Suppressor macrophage treated with lipopolysaccharide for 4 hours (primary cell): ENCODE measurements around the gene INTS6.

Source experiments
- DNase-seq: peaks from one replicate; pipeline ENCODE4 v3.0.0-alpha.2; 2020

Gene INTS6

DNA sequence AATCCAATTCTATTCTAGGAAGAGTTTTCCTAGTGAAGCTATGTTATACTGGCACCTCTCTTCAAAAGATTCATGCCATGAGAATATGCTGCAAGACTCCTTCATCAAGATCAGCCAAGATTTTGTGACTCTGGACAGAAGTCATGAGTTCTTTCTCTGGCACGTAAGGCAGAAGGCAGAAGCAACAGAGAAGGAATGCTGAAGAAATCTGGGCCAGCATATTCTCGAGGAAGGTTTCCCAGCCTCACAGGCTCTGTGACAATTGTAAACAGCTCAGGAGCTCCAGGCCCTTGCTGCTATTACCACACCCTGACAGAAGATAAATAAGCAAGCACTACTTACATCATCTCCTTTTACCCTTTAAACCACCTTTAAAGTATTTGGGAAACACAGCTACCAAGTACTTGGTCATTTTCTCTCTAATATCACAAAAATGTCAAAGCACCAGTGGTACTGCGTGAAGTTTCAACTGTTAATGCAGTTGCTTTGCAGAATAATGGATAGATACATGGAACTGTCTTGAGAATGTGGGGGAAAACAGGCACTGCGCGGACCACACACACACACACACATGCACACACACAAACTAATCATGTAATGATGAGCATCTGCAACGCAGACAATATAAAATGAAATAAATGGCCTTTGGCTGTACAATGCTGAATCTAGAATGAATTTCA, 55.4 kb downstream of the INTS6 start:
- DNase-seq: no peak

DNA sequence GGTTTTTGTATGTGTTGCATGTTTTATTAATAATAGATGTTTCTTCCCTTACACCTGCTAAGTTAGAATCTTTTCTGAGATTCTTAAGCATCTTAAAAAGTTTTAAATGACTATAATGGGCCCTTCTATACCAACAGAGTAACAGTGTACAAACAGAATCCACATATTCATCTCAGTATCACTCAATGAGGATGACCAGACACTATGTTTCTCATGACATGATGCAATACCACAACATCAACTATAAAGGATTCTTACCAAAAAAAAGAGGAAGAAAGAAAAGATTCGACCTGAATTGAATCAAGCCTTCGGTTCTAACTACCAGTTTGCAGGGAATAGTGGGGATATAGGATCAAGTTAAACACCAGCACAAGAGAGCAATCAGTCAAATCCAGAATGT, 56.5 kb downstream of the INTS6 start:
- DNase-seq: peak; percentile 67

DNA sequence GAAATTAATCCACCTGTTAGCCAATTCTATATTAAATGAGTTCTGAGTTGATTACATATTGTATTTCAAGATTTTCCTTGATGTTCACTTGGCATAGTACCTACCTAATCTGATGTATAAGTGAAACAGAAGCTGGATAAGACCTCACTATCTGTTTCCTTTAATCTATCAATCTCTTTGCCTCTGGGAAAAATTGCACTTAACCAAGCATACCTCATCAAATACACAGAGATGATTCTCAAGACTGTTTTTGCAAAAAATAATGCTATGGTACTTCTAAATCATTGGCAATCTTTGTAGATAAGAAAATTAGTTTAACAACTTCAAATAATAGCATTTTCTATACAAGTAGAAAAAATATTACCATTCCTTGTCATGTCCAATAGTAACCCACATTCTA, 58.1 kb downstream of the INTS6 start:
- no peak for DNase-seq

DNA sequence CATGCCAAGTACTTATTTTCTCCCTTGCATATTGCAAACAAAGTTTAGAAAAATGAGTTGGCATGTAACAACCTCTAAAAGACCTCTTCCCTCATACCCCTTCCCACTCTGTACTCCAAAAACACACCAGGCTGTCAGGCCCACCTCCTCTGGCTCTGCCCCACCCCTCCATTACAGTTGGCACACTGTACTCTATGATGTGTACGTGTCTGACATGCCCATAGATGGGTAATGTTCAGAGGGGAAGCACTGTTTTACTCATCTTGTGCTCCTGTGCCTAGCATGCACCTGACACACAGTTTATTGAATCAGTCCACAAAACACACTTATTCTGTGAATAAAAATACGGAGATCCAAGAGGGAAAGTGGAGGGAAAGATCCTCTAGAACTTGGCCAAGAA, 67.7 kb downstream of the INTS6 start:
- no peak for DNase-seq

DNA sequence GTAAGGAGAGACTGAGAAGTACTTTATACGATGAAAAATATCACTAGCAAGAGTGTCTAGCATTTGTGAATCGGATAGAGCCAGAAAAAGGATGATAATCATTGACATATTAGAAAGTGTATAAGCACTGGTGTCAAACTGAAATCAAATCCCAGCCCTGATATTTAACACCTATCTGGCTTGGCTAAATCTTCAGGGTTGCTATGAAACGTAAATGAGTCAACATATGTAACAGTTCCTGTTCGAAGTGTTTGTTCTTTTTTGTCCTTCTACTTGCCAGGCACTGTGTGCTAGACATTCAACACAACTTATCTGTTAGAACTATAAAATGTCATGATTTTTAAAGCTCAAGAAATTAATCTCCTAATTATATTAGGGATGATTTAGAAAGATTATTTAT, 72.6 kb downstream of the INTS6 start:
- no peak for DNase-seq

DNA sequence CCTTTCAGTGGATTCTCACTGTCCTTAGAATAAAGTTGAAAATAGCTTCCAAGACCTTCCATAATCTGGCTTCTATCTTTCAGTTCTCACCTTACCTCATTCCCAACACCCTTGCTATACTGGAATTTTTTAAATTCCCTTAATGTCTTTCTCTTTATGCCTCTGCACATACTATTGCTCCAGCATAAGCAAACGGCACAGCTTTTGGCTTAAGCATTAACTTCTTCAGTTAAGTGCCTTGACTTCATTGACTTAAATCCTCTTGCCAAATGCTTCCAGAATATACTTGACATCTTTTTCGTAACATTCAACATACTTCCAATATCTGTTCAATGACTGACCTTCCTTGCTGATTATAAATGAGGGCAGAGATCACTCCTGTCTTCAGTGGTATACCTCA, 79.4 kb downstream of the INTS6 start:
- DNase-seq: no peak

DNA sequence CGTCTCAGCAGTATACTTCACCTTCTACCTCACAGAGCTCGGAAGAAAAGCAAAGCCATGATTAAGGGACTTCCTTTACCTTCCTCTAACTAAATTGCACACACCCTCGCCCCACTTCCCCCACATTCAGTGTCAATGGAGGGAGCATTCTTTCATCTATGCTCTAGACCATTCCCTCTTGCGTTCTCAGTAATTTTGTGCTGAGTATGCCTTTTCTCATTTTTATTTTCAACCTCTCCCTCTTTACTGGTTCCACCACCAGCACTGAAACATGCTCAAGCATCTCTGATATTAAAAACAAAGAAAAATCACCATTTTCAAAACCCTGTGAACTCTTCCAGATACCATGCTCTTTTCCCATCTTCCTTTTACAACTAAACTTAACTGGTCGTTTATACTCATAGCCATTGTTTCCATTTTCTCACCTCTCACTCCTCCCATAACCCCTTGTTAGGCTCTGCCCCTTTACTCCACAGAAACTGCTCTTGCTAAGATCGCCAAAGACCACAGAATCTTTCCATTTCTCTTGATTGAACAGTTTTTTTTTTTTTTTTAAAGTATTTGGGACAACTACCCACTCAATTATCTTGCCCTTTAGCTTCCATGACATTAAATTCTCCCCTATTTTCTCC, 81.0 kb downstream of the INTS6 start:
- DNase-seq: no peak

DNA sequence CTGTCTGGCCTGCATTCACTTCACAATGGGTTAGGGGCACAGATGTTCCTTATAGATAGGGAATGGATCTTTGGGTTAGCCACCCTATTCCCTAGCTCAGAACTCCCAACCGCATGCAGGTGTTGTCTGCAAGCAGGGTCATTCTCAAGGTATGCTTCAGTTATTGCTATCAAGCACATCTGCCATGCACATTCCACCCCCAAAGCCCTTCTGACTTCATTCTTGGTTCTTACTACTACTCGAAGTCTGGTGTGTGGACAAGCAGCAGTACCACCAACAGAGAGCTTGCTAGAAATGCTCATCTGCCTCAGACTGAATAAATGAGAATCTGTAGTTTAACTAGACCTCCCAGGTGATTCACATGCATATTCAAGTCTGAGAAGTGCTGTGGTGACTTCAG, 82.0 kb downstream of the INTS6 start:
- no peak for DNase-seq

DNA sequence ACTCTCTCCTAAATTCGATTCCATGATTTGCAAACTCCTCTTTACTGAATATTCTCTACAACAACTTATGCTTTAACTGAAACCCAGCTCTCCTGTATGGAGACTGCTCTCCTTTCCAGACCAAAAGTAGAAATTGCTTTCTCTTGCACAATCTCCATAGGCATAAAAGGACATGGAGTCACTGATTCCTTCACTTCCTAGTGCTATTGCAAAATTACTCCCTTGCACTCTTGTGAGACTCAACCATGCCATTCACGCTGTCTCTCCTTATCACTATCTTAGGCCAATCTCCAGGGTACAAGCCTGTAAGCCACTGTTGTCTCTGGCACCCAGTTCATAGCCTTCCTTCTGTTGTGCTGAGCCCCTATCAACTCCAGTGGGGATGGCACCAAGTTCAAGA, 82.7 kb downstream of the INTS6 start:
- peak; percentile 55 for DNase-seq

DNA sequence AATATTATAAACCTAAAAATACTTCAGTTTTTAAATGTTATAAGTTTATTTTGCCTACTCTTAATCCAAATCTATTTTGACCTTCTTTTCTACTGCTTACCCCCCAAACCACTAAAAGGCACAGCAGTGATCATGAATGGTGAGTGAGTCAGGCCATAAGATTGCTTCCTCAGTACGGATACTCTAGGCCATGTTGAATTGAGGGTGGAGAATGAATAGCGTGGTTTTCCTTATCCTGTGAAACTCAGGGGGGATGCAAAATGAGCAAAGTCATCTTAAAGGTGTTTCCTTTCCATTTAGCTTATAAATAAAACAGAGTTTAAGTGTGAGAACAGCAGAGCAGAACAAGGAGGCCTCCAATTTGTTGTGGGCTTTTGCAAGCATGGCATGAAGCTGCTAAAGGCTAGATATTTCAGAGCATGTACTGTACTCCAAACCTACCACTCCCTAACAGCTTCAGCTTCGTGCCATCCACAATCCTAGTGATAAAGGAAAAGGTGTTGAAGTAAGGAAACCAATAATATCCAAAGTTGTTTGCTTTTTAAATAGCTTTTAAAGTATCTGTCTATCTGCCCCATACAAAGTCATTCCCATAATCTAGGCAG, 88.3 kb downstream of the INTS6 start:
- DNase-seq: no peak

DNA sequence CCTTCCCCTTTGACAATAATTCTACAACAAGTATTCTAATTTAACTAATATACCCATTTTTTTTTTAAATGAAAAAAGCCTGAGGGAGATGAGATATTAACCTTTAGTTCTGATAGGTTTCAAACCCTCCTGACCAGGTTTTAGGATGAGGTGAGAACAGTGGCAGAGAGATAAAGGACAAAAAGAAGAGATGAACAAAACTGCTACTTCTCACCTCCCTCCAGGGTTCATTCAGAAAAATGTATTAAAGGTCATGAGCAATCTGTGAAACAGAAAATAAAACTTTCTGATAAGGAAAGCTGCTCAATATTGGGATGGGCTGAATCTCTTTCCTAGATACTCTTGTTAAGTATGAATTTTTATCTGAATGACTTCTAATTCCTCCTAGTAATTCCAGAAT, 89.2 kb downstream of the INTS6 start:
- DNase-seq: no peak

DNA sequence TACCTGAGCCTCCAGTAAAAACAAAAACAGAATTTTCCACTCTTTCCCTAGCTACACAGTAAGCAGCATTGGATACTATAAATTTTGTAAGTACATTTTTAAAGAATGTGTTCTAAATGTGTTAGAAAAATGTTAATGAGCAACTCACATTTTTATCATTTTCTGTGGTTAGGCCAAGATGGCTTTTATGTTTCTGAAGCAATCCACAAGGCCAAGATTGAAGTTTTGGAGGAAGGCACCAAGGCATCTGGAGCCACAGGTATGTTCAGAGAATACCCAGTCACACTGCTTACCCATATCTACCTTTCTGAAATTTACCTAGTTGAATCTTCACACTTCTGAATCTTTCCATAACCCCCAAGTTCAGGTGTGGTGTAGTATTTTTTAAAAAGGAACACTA, 91.7 kb downstream of the INTS6 start:
- DNase-seq: no peak

DNA sequence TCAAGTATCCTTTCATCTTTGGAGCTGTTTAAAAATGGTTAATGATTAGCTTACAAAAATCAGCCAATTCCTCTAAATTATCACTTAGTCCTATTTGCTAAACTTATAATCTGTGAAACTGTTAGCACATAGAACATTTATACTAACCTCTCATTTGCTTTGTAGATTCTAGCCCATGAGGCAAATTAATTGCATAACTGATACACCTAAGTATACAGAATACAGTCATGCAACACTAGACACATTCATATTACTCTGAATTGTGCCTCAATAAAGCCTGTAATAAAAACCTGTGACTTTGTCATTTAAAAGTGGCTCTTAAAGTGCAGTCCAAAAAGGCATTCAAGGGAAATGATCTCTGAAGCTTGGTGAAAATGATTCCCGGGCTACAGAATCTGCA, 92.3 kb downstream of the INTS6 start:
- no peak for DNase-seq

DNA sequence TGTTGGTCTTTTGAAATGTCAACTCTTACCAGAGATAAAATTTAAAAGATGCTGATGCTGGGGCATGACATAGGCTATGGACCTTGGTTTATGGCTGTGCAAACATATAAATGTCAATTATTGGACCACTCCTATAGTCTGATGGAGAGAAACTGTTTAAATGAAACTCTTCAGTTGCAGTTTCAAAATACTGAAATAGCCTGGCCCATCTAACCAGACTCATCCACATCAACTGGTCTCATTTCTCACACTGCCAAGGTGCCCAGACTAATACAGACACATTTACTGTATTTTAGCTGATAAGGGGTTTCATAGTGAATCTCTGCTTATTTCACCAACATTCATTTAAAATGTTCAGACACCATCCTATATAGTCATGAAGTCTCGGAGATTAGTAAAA, 93.5 kb downstream of the INTS6 start:
- DNase-seq: no peak

DNA sequence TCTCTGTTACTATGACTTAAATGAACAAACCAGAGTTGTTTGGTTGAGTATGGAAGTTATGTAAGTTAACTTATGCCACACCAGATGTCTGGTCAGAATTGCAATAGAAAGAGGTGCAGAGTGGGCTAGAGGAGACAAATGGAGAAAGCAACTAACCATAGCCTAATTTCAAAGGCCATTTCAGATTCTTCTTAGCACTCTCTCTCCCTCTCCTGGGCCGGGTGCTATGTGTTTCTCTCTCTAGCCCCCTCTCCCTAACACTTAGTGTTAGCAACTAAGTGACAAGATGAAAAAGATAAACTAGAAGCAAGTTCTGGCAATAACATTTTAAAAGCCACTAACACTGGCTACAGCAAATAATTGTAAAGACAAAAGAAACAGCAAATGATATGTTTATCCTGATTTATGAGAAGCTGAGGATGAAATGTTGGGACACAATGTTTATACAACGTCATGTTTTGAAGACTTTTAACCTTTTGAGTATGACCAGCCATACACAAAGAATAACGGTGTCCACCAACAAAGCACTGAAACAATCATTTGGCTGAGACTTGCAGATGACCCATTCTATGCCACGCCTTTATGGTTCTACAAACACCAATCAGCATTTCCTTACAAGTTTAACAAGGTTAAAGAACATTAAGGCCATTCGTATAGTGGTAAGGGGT, 94.8 kb downstream of the INTS6 start:
- DNase-seq: no peak

DNA sequence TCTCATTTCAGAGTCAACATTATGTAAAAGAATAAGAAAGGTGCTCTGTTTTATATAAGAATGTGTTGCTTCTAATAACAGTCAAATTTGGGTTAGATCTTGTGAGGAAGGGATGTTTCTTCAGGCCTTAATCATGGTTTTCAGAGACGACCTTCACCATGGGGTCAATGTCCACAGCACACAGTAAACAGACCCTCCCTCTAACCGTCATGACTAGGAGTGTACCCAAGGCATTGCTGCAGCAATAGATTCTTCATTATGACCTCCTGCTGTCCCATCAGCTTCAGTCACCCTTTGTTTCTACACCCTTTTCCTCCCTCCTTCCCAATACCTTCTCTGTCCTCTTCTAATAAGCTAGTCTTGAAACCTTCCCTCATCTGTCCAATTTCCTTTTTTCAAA, 97.6 kb downstream of the INTS6 start:
- DNase-seq: no peak

DNA sequence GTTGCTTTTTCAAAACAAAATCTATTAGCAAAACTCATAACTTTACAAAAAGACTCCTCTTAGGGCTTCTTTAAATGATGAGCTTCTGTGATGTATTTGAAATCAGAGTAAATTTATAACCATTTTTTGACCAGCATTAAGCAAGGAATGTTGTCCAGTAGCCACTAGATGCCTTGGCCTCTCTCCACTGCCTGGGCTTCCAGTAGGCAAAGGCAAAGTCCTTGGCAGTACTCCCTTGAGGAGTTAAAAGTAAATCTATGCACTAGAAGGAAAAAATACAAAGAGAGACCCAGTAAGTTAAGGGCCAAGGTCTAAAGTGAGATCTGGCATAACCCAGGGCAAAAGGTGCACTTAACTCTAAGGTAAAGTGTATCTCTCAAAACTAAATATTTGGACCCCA, 103.8 kb downstream of the INTS6 start:
- DNase-seq: no peak

DNA sequence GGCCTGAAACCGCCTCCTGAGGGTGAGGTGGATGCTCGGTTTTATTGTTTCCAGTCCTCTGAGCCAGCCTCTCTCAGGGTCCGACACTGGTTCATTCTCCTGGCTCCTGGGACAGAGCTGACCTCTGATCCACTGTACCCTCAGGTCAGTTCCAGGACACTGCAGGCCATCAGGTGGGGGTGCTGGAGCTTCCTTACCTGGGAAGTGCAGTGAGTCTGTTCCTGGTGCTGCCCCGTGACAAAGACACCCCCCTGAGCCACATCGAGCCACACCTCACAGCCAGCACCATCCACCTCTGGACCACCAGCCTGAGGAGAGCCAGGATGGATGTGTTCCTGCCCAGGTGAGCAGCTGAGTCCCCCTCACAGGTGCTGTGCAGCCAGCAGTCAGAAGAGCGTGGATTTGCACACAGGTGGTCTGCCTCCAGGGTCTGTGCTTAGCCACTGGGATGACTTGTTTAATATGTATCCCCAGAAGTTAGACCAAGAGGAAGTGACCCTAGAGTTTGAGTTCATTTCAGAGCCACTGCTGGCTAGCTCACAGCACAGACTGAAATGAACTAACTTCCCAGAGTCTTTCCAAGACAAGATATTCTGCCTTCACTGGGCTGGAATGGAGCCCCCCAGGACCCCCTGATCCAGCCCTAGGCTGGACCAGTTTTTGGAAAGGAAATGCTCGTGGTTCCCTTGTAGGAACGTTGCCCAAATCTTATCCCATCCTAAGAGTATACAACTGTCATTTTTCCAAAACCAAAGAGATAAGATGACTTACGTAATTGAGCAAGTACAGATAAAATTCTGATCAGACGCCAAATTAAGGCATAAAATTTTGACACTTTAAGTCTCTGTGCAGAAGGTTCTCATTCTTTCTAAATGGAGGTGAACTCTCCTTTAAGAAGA, 104.5 kb downstream of the INTS6 start:
- no peak for DNase-seq

DNA sequence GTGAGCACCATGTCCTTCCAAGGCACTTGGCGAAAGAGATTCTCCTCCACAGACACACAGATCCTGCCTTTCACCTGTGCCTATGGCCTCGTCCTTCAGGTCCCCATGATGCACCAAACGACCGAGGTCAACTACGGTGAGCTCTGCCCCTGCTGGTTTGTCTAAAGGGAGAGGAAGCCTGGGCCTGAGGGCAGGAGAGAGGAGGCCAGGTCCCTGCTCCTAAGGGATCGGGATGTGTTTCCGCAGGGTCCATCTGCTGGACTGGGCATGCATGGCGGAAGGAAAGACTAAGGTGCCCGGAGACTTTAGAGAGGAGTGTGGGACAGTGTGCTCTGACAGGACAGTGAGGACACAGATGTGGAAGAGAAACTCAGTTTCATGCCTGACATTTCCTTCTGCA, 105.7 kb downstream of the INTS6 start:
- DNase-seq: no peak

DNA sequence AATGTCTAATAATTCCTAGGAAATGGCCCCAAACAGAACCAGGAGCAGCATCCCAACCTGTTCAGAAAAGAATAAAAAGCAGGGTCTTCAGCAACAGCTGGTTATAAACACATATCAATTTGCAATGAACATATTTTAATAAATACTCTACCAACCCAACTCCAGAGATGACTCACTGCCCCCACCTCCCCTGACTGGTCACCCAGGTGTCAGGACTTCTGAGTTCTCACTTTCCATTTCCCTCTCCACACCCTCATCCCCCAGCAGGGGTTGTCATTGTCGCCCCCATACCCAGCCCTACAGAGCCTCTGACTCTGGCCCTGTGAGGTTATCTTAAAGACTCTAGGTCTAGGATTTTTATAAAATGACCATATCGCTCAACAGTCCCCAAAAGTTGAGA, 106.4 kb downstream of the INTS6 start:
- DNase-seq: no peak

DNA sequence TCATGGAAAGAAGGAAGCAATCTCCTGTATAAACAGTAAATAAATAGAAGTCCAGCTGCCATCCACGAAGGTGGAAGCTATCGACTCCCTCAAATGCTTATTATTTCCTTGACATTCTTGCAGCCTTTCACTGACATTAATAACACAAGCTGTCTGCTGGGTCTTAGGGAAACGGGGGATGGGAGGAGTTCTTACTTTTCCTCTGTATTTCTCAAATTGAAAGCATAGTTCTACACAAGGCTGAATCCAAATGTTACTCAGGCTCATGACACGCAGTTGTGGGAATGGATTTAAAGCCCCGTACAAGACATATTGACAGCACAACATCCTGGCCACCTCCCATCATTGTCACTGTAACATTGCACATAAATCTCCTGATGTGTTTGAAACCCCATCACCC, 109.4 kb downstream of the INTS6 start:
- no peak for DNase-seq

DNA sequence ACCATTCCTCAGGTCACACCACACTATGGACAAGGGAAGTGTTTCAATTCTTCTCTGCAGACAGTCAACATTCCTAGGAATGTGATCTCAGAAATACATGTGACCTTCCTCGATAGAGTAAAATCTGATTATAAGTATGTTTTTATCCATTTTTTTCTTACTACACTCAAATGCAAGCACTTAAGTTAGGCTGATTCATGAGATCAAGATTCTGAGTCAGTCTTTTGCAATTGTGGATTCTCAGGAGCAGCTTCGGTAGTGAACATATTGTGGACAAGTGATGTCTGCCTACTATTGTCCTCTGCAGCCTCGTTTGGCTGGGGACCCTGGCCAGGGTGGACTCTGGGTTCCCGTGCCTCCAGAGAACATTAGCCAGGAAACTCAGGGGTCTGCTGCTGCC, 110.1 kb downstream of the INTS6 start:
- peak; percentile 8 for DNase-seq

DNA sequence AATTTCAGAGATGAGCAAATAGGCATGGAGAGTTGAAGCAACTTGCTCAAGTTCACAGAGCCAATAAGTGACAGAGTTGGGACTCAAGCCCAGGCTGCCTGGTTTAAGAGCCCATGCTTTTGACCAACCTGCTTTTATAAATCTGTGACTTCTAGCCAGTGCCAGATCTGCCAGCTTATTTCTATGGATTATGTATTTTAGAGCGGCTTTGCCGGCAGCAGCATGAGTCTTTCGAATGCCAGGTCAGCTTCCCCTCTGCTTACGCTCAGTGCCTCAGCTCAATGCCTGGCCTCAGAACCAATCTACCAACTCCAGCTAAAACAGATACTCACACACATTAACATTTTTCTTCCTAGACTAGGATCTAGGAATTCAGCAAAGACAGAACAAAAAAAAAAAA, 111.0 kb downstream of the INTS6 start:
- DNase-seq: no peak
